ENCODE measurements around the gene HMX2. TPM values are rescaled to one million over a fixed set of nuclear protein-coding genes. Genes with fewer than 3 reads are reported as not detected.

HMX2 gene
- total RNA-seq, 2 donors from 2014 or later, result not detected

GRCh38 chr10:123164319-123164718 is 16.4 kb downstream of the HMX2 start:
- no peak overlapping the region for H3K4me3 Mint-ChIP-seq
- WGBS, 2 experiments (ENCODE audit: insufficient coverage in 1 of 2, insufficient read length in 1 of 2), result 96% methylated on average over 2 of the region's 2 CpGs; no CpG with 5 or more reads in 1 of the 2 experiments
- H3K4me1 Mint-ChIP-seq, result no peaks in the 10 kb centered on the region
- TF ChIP-seq, protein P1, sequence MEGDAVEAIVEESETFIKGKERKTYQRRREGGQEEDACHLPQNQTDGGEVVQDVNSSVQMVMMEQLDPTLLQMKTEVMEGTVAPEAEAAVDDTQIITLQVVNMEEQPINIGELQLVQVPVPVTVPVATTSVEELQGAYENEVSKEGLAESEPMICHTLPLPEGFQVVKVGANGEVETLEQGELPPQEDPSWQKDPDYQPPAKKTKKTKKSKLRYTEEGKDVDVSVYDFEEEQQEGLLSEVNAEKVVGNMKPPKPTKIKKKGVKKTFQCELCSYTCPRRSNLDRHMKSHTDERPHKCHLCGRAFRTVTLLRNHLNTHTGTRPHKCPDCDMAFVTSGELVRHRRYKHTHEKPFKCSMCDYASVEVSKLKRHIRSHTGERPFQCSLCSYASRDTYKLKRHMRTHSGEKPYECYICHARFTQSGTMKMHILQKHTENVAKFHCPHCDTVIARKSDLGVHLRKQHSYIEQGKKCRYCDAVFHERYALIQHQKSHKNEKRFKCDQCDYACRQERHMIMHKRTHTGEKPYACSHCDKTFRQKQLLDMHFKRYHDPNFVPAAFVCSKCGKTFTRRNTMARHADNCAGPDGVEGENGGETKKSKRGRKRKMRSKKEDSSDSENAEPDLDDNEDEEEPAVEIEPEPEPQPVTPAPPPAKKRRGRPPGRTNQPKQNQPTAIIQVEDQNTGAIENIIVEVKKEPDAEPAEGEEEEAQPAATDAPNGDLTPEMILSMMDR (conservative IDR thresholded peaks at IDR 0.05), result no peak
- Histone ChIP-seq H3K36me3 (ENCODE audit: control insufficient read depth, insufficient read depth, low read length) (peaks cover 86% of the 10 kb centered on the region), H3K9me3 (ENCODE audit: control insufficient read depth, low read length) (no peaks in the 10 kb centered on the region), H3K27me3 (ENCODE audit: control insufficient read depth, insufficient read depth, low read length, poor library complexity, severe bottlenecking) (no peaks in the 10 kb centered on the region), H3K4me3 (ENCODE audit: low read length) (no peak overlapping the region), H3K27ac (ENCODE audit: low read depth, low read length) (no peak overlapping the region), H3K4me1 (ENCODE audit: control insufficient read depth, insufficient read depth, low read length) (no peaks in the 10 kb centered on the region), H3K9ac (ENCODE audit: extremely low read depth, low read length, poor library complexity, severe bottlenecking) (no peak overlapping the region)
- peaks cover 56% of the 10 kb centered on the region for H3K36me3 Mint-ChIP-seq (ENCODE audit: low read depth)
- no peaks in the 10 kb centered on the region for H3K9me3 Mint-ChIP-seq
- DNase-seq, result no peak
- H3K27ac Mint-ChIP-seq, result no peak overlapping the region
- H3K27me3 Mint-ChIP-seq (ENCODE audit: insufficient read depth), result no peaks in the 10 kb centered on the region

DNA sequence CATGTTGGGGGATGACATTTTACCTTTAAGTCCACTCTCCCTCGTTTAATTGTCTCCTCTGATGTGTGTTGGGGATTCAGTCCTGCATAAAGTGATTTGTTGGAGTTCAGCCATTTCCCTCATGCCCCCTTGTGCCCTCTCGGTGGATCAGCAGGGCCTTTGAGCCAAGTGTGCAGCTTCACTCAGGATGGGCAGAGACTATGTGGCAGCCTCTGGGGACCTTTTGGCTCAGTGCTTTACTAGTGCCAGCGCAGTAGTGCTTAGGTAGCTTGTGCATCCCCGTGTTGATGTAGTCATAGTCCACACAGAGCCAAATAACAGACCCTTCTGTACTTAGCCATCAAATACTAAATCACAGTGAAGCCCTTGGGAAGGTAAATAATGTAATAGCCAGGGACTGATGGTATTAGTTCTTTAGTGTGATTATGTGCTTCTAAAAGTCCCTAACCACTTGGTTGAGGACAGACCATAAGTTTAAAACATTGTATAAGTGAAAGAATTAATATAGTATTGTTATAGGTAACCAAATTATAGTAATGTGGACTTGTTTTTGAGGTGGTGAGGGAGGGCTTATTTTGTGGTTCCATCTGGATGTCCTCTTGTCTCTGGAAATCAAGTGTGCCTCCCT is 17.6 kb downstream of the HMX2 start:
- H3K36me3 ChIP-seq (ENCODE audit: control insufficient read depth, insufficient read depth, low read length), result peaks cover 81% of the 10 kb centered on the region
- H3K9me3 ChIP-seq (ENCODE audit: control insufficient read depth, low read length), result no peaks in the 10 kb centered on the region
- Mint-ChIP-seq H3K27me3 (ENCODE audit: insufficient read depth) (no peaks in the 10 kb centered on the region), H3K9me3 (no peaks in the 10 kb centered on the region), H3K4me3 (no peak overlapping the region), H3K27ac (no peak overlapping the region), H3K36me3 (ENCODE audit: low read depth) (peaks cover 55% of the 10 kb centered on the region), H3K4me1 (no peaks in the 10 kb centered on the region)
- 88 to 90% methylated on average over 2 to 4 of the region's 4 CpGs for WGBS, 2 experiments (ENCODE audit: insufficient coverage in 1 of 2, insufficient read length in 1 of 2)
- H3K27me3 ChIP-seq (ENCODE audit: control insufficient read depth, insufficient read depth, low read length, poor library complexity, severe bottlenecking), result no peaks in the 10 kb centered on the region
- H3K9ac ChIP-seq (ENCODE audit: extremely low read depth, low read length, poor library complexity, severe bottlenecking), result no peak overlapping the region
- no peak for DNase-seq
- TF ChIP-seq, protein P1 (conservative IDR thresholded peaks at IDR 0.05), result peak; percentile 56
- no peaks in the 10 kb centered on the region for H3K4me1 ChIP-seq (ENCODE audit: control insufficient read depth, insufficient read depth, low read length)
- no peak overlapping the region for H3K4me3 ChIP-seq (ENCODE audit: low read length)
- no peak overlapping the region for H3K27ac ChIP-seq (ENCODE audit: low read depth, low read length)

DNA sequence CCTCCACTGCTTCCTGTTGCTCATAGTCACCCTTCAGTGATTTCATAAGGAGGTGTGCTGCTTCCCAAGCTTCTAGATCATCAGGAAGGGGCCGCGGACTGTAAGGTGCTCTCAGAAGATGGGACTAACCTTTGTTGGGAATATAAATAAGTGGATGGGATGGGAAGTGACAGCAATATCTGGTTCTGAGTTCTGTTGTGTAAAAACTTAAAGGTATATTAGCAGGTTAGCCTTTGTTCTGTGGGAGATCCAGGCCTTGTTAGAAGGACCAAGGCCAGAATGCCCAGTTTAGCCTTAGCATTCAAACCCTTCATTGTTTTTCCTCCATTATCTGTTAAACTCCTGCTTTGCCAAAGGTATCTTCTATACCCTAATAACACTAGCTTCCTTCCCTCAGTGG is 18.7 kb downstream of the HMX2 start:
- DNase-seq, result no peak

More for the DNA sequence above, 18.7 kb downstream of the HMX2 start:
- Mint-ChIP-seq H3K36me3 (ENCODE audit: low read depth) (peaks cover 47% of the 10 kb centered on the region), H3K4me1 (no peaks in the 10 kb centered on the region), H3K27me3 (ENCODE audit: insufficient read depth) (no peaks in the 10 kb centered on the region), H3K4me3 (no peak overlapping the region), H3K27ac (peak overlapping the region; percentile 32), H3K9me3 (no peaks in the 10 kb centered on the region)
- H3K9me3 ChIP-seq (ENCODE audit: control insufficient read depth, low read length), result no peaks in the 10 kb centered on the region
- H3K4me3 ChIP-seq (ENCODE audit: low read length), result no peak overlapping the region
- TF ChIP-seq, protein P1 (conservative IDR thresholded peaks at IDR 0.05), result no peak
- no peaks in the 10 kb centered on the region for H3K4me1 ChIP-seq (ENCODE audit: control insufficient read depth, insufficient read depth, low read length)
- WGBS, 2 experiments (ENCODE audit: insufficient coverage in 1 of 2, insufficient read length in 1 of 2), result 96 to 100% methylated on average over 2 of the region's 2 CpGs
- H3K27ac ChIP-seq (ENCODE audit: low read depth, low read length), result no peak overlapping the region
- no peak overlapping the region for H3K9ac ChIP-seq (ENCODE audit: extremely low read depth, low read length, poor library complexity, severe bottlenecking)
- peaks cover 70% of the 10 kb centered on the region for H3K36me3 ChIP-seq (ENCODE audit: control insufficient read depth, insufficient read depth, low read length)
- no peaks in the 10 kb centered on the region for H3K27me3 ChIP-seq (ENCODE audit: control insufficient read depth, insufficient read depth, low read length, poor library complexity, severe bottlenecking)

Measured in endodermal cell (in vitro differentiated cells).